Sigmoid colon (tissue), 4 donors: ENCODE data around the gene DIS3L2.

Experiments used
- CTCF ChIP-seq, 4 experiments: fragments of 450-650 bp in 3 of 4; fragments of 200-600 bp in 1 of 4; IDR thresholded peaks; one replicate each; pipeline ENCODE4 v1.5.1; 2016 to 2019; ENCODE audit warnings: antibody characterized with exemption in 4 of 4, mild to moderate bottlenecking in 3 of 4, moderate library complexity in 2 of 4
- EP300 ChIP-seq, 4 donors: sonication (generic); formaldehyde crosslinking; IDR thresholded peaks; one replicate each; pipeline ENCODE4 v1.6.1; 2017; ENCODE audit warnings: antibody characterized with exemption in 4 of 4
- POLR2A ChIP-seq, 2 donors: fragments of 450-650 bp; IDR thresholded peaks; one replicate each; pipeline ENCODE4 v1.6.1; 2016; ENCODE audit warnings: antibody characterized with exemption in 2 of 2, mild to moderate bottlenecking in 2 of 2, moderate library complexity in 2 of 2

DNA sequence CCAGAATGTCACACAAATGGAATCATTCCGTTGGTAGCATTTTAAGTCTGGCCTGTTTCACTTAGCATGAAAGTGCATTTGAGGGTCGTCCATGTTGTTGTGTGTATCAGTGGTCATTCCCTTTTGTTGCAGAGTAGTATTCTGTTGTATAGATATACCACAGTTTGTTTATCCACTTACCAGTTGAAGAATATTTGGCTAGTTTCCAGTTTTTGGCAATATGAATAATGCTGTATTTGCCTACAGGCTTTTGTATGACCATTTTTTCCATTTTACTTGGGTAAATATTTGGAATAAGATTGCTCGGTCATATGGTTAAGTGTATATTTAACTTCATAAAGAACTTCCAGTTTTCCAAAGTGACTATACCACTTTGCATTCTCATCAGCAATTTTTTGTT lies 317.0 kb downstream of the DIS3L2 start:
- TF ChIP-seq CTCF (IDR thresholded peaks at IDR 0.05) (no peak), EP300 (IDR thresholded peaks at IDR 0.05) (no peak), POLR2A (IDR thresholded peaks at IDR 0.05) (no peak)
